Retina (tissue), 1 donor: ENCODE measurements around the gene SMIM45.

ENCODE experiments used
- DNase-seq: peaks from one replicate; pipeline ENCODE4 v3.0.0-alpha.2; 2016

Gene SMIM45

GRCh38 chr22:41915786-41916493, 36.0 kb upstream of the SMIM45 start:
- DNase-seq = no peak

- no peak for DNase-seq
Observed at GRCh38 chr22:41916745-41917358, 35.1 kb upstream of the SMIM45 start.

GRCh38 chr22:41917375-41917902, 34.5 kb upstream of the SMIM45 start:
- DNase-seq = no peak

GRCh38 chr22:41917903-41918791, 33.8 kb upstream of the SMIM45 start:
- no peak for DNase-seq

GRCh38 chr22:41919357-41920224, 32.4 kb upstream of the SMIM45 start:
- peak; percentile 65 for DNase-seq

GRCh38 chr22:41920271-41920976, 31.5 kb upstream of the SMIM45 start:
- no peak for DNase-seq

GRCh38 chr22:41922328-41922727, 29.6 kb upstream of the SMIM45 start:
- no peak for DNase-seq

GRCh38 chr22:41922940-41923594, 28.9 kb upstream of the SMIM45 start:
- no peak for DNase-seq

GRCh38 chr22:41923595-41924276, 28.2 kb upstream of the SMIM45 start:
- DNase-seq = no peak

GRCh38 chr22:41925783-41926460, 26.0 kb upstream of the SMIM45 start:
- DNase-seq = no peak

- no peak for DNase-seq
Observed at GRCh38 chr22:41927813-41928212, 24.1 kb upstream of the SMIM45 start.

GRCh38 chr22:41928593-41929417, 23.1 kb upstream of the SMIM45 start:
- no peak for DNase-seq

GRCh38 chr22:41929418-41929810, 22.5 kb upstream of the SMIM45 start:
- no peak for DNase-seq

GRCh38 chr22:41931701-41932269, 20.2 kb upstream of the SMIM45 start:
- no peak for DNase-seq

- DNase-seq = no peak
Observed at GRCh38 chr22:41932353-41932752, 19.6 kb upstream of the SMIM45 start.

GRCh38 chr22:41933411-41934177, 18.4 kb upstream of the SMIM45 start:
- no peak for DNase-seq

- no peak for DNase-seq
Observed at GRCh38 chr22:41934284-41935014, 17.5 kb upstream of the SMIM45 start.
